K562 (cell line): ENCODE results near the gene DEGS2. TPM values are rescaled to one million over a fixed set of nuclear protein-coding genes. Genes with fewer than 3 reads are reported as not detected.

Source experiments
- ARID3A ChIP-seq: IDR thresholded peaks from 2 replicates; pipeline ENCODE4 v1.6.1; 2012; ENCODE audit warnings: low read depth, low read length, improper control_type of control experiment, borderline replicate concordance
- CSDE1 ChIP-seq, 2 experiments: fragments of 450-650 bp; IDR thresholded peaks; 2 replicates each; pipeline ENCODE4 v1.6.1; 2016; ENCODE audit warnings: mild to moderate bottlenecking in 1 of 2
- E2F6 ChIP-seq, 2 experiments: IDR thresholded peaks; 2 replicates each; pipeline ENCODE4 v1.6.1; 2011; ENCODE audit warnings: borderline replicate concordance in 1 of 2, control low read depth in 1 of 2, low read depth in 1 of 2, low read length in 1 of 2, mild to moderate bottlenecking in 1 of 2, mixed read lengths in 1 of 2, moderate library complexity in 1 of 2; ENCODE audit not compliant: insufficient read depth in 1 of 2, insufficient read length in 1 of 2, poor library complexity in 1 of 2, severe bottlenecking in 1 of 2; ENCODE audit errors: extremely low read depth in 1 of 2
- ELK1 ChIP-seq: sonication (generic); formaldehyde crosslinking; IDR thresholded peaks from 2 replicates; pipeline ENCODE4 v1.8.1; 2022; ENCODE audit warnings: missing genetic modification reagents
- GTF3C2 ChIP-seq: IDR thresholded peaks from 3 replicates; pipeline ENCODE4 v1.6.1; 2011; ENCODE audit warnings: borderline replicate concordance, mild to moderate bottlenecking, moderate library complexity; ENCODE audit not compliant: insufficient read length; ENCODE audit errors: extremely low read depth
- SLC30A9 ChIP-seq: fragments of 250-450 bp; sonication (Bioruptor Pico); IDR thresholded peaks from 2 replicates; pipeline ENCODE4 v1.8.0; 2022; ENCODE audit warnings: mild to moderate bottlenecking, moderate library complexity
- SRSF9 ChIP-seq: fragments of 200-400 bp; formaldehyde crosslinking; IDR thresholded peaks from 2 replicates; pipeline ENCODE4 v1.6.1; 2017; ENCODE audit warnings: low read depth, low read length, borderline replicate concordance
- ZNF395 ChIP-seq: fragments of 200-800 bp; sonication (Bioruptor generic); IDR thresholded peaks from 2 replicates; pipeline ENCODE4 v1.6.1; 2017; ENCODE audit warnings: missing genetic modification characterization, missing compliant biosample characterization
- polyA plus RNA-seq, 8 experiments: library from polyadenylated mRNA; depleted of rRNA in 4 of 8; stranded (reverse) in 5 of 8; unstranded in 3 of 8; fragments of >200 nt; fragmentation: Nextera tagmentation in 2 of 8; fragmentation: Illumina TruSeq in 1 of 8; extraction: Ambion mirVana in 2 of 8; extraction: Trizol in 1 of 8; gene quantifications; 2 replicates each; pipeline versions ENCODE4 v1.2.1 to v1.2.3, GENCODE V29; 2011 to 2014; ENCODE audit warnings: inconsistent platforms in 1 of 8, missing spikeins in 1 of 8
- total RNA-seq, 7 experiments: library from RNA; depleted of rRNA in 6 of 7; stranded (reverse); fragments of >200 nt in 6 of 7; fragmentation: Illumina TruSeq in 2 of 7; extraction: Trizol in 2 of 7; gene quantifications; 2 replicates each; pipeline versions ENCODE4 v1.2.1 to v1.2.3, GENCODE V29; 2011 to 2021; ENCODE audit warnings: low replicate concordance in 1 of 7
- TF ChIP-seq, protein P1 (sequence below), 2 experiments: fragments of 450-650 bp; IDR thresholded peaks; 2 replicates each; pipeline ENCODE4 v1.6.1; 2018; ENCODE audit warnings: mild to moderate bottlenecking in 2 of 2, low read depth in 1 of 2; ENCODE audit not compliant: partially characterized antibody in 2 of 2

The DEGS2 gene
- total and polyA plus RNA-seq, 9 of the 15 experiments (the other 6 are each of a cell fraction or from before 2014, with no cell fraction given) = 0.22 to 2.9 (median 0.70) TPM

DNA sequence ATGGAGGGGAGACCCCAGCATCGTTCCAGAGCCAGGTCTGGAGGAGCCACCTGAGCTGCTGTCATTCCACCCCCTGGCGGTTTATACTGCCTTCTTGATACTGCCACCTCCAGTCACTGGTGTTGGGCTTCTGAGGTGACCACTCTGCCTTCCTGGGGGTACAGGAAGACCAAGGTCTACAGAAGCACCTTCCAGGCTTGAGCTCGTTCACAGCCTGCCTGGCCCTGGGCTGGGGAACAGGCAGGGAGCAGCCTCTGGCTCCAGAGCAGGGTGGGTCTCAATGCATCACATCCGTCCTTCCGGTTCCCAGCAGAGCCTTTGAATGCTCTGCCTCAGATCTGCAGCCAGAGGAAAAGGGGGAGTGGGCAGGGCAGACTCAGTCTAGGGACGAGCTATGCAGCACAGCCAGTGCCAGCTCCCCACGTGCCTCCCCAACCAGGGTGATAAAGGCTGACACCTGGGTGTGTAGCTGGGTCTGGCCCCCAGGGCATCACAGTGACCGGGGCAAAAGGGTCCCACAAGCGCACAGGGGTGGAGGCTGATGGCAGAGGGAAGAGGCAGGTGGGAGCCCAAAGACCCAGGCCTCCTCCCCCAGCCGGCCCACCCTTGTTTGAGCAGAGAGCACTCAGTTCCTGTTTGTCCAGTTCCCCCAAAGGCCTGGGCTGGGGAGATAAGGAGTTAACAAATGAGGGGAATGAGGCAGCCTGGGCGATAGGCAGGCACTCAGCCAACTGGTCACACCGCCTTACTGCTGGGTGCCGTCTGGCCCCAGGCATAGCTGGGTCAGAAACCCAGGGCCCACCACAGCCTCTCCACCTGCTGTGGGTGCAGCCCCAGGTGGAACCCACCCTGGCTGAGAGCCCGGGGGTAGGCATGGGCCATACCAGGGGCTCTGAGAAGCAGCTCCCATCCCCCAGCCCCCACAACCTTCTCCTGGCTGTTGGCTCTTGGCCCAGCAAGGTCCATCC lies 17.1 kb downstream of the DEGS2 start (continued):
- TF ChIP-seq ELK1 (no peak), E2F6 (IDR thresholded peaks at IDR 0.05; ENCODE audit: borderline replicate concordance in 1 of 2, extremely low read depth in 1 of 2, insufficient read depth in 1 of 2, insufficient read length in 1 of 2, low read depth in 1 of 2, low read length in 1 of 2, poor library complexity in 1 of 2, severe bottlenecking in 1 of 2) (no peak), ARID3A (no peak), CSDE1 (IDR thresholded peaks at IDR 0.05) (no peak), GTF3C2 (no peak), SLC30A9 (CRISPR knock-in tag) (no peak), ZNF395 (CRISPR knock-in tag) (peak; percentile 70; the same call in 1 of the 2 replicates), SRSF9 (no peak)
- TF ChIP-seq, protein P1, sequence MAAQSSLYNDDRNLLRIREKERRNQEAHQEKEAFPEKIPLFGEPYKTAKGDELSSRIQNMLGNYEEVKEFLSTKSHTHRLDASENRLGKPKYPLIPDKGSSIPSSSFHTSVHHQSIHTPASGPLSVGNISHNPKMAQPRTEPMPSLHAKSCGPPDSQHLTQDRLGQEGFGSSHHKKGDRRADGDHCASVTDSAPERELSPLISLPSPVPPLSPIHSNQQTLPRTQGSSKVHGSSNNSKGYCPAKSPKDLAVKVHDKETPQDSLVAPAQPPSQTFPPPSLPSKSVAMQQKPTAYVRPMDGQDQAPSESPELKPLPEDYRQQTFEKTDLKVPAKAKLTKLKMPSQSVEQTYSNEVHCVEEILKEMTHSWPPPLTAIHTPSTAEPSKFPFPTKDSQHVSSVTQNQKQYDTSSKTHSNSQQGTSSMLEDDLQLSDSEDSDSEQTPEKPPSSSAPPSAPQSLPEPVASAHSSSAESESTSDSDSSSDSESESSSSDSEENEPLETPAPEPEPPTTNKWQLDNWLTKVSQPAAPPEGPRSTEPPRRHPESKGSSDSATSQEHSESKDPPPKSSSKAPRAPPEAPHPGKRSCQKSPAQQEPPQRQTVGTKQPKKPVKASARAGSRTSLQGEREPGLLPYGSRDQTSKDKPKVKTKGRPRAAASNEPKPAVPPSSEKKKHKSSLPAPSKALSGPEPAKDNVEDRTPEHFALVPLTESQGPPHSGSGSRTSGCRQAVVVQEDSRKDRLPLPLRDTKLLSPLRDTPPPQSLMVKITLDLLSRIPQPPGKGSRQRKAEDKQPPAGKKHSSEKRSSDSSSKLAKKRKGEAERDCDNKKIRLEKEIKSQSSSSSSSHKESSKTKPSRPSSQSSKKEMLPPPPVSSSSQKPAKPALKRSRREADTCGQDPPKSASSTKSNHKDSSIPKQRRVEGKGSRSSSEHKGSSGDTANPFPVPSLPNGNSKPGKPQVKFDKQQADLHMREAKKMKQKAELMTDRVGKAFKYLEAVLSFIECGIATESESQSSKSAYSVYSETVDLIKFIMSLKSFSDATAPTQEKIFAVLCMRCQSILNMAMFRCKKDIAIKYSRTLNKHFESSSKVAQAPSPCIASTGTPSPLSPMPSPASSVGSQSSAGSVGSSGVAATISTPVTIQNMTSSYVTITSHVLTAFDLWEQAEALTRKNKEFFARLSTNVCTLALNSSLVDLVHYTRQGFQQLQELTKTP (IDR thresholded peaks at IDR 0.05; ENCODE audit: low read depth in 1 of 2, partially characterized antibody in 2 of 2) = no peak
